GM21825 (cell line): ENCODE results near the gene BTBD17.

Source experiments
- ATAC-seq: cut with Tn5 transposase; IDR thresholded peaks from one replicate; pipeline ENCODE4 v1.9.1; 2021; ENCODE audit warnings: mild to moderate bottlenecking, moderate library complexity; ENCODE audit not compliant: unreplicated experiment

BTBD17 gene

DNA sequence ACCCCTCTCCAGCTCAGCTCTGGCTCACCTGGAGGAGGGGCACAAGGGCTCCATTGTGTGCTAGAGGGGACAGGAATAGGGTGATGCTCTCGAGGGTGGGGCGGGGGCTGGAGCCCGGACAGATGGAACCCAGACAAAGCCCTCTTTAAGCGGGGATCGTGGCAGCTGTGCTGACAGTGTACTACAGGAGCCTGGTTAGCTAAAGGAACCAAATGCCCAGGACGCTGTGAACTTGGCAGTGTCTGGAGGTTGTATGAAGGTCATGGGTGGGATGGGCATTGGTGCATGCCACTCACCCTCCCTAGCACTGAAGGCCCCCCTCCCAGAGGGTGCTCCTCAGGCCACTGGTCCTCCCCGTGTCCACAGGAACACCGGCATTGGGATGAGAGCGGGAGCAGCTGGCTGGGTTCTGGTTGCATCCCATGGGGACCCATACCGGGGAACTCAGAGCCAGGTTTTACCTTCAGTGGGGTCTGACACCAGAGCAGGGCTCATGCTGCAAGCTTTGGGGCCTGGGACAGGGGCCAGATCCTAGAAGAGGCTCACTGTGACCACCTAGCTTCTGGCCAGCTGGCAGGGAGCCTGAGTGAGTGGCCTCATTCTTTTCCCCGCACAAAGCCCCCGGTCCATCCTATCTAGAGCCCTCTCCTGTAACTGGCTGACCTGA lies 23.7 kb downstream of the BTBD17 start:
- no peak for ATAC-seq

DNA sequence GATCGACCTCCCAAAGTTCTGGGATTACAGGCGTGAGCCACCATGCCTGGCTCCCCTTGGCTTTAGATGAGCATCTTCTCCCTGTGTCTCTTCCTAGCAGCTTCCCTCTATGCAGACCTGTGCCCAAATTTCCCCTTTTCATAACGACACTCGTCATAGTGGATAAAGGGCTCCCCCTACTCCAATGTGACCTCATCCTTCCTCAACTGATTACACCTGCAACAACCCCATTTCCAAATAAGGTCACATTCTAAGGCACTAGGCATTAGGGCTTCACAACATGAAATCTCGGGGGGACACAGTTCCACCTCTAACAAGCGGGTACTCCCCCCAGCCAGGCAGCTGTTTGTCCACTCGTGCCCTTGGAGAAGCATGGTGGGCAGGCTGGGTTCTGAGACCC lies 25.4 kb downstream of the BTBD17 start:
- ATAC-seq = no peak

DNA sequence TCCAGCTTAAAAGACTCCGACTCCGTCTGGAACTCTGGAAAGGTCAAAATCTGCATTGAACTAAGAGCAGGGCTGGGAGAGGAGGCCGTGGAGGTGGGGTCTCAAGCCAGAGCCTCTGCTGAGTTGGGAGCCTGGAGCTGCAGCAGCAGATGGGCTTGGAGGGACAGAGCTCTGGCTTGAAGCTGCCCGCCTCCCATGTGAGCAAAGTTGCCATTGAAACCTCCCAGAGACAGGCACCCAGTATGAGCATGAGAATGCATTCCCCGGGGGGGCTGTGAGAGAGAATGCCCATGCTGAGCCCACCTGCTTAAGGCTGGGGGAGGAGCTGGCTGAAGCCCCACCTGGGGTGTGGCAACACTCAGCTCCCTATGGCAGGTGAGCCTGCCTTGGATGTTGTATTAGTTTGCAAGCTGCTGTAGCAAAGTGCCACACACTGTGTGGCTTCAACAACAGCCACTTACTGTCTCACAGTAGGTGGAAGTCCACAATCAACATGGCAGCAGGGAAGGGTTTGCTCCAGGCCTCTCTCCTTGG lies 26.1 kb downstream of the BTBD17 start:
- ATAC-seq = no peak

DNA sequence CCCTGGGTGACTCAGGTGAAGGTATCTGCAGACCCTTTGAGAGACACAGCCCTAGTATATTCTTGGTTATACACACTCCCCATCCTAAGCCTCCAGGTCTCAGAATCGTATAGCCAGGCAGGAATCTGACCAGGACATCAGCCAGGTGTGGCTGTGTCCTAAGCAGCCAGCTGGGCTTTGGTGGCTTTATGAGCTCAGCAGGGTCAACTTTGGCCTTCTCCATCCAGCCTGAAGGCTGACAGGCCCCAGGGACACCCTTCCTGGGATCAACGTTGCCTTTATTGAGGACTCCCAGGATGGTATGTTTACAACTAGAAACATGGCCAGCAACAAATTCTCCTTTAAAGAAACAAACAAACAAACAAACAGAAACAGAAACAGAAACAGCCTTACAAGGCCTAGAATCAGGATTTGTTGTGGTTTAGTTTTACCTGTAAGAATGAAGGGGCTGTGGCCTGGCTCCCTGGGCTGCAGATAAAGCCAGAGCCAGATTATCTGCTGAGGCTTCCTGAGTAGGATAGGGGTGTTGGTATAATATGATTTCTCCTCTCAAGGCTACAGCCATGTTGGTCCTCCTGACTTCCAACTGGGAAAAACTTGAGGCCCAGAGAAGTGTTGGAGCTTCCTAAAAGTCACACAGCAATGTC lies 27.2 kb downstream of the BTBD17 start:
- no peak for ATAC-seq

DNA sequence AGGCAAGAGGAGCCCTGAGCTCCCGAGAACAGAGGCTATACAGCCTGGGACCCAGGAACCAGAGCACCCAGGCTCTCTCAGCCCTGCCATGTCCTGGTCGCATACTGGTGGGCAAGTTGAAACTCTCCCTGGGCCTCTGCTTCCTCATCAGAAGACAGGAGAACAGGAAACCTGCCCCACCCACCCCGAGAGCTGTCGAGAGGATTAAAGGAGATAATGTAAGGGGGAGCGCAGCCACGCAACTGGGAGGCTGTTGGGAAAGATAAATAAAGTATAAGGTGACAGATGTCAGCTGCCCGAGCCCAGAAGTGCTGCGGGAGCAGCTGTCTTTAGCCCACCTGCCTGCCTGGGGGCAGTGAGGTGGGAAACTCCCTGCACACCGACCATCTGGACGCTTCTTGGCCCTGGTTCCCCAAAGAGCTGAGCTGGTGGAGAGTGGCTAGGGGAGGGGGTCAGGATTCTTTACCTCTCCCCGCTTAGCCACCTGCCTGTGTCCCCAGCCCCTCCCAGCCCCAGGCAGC lies 28.8 kb downstream of the BTBD17 start:
- ATAC-seq = no peak

DNA sequence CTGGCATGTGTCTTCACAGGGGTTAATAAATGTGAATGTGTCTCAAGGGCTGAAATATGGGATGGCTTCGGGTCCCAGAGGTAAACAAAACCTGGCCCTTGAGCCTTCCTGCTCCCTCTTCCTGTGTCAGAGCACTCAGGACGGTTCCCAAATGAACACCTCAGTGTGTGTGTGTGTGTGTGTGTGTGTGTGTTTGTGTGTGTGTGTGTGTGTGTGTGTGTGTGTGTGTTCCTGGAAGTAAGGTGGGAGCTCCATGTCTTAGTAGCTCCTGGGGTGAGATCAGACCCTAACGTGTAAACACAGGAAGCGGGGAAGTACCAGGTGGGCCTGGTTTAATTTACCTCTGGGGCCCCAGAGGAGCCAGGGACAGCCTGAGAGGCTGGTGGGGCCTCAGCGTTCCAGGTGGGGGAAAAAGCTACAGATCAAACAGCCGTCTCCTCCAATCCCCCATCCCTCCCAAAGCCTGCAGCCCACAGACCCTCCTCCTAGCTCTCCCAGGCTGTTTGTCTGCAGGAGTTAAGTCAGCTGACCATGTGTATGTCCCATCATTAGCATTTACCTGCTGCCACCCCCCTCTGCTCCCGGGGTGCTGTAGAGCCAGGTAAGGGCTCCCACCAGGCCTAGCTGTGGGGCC lies 29.5 kb downstream of the BTBD17 start:
- no peak for ATAC-seq

DNA sequence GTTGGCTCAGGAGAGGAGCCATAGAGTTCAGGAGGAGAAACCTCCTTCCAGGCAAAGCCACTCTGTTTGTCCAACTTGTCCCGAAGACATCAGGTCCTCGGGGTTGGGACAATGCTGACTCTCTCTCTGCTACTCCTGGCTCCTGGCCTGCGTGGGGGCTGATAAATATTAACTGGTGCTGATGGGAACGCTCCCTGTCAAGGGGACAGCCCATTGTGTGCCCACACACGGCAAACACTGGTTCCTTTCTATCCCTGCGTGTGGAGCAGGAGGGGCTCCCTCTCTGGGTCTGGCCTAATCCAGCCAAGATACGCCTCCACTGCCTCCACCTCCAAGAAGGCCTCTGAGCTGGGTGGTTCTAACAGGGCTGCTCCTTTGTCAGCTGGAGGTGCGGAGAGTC lies 31.2 kb downstream of the BTBD17 start:
- no peak for ATAC-seq

DNA sequence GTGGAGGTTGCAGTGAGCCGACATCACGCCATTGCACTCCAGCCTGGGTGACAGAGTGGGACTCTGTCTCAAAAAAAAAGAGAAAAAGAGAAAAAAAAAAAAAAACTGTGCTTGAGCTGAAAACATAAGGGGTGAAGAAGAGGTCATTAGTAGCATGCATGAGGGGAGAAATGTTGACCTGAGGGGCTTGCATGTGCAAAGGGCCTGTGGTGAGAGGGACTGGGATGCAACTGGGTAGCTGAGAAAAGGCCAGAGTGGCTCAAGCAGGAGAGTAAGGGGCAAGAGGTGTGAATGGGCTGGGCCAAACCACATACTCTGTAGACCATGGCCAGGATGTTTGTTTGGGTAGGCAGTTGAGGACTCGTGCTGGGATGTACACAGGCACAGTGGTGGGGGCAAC lies 32.3 kb downstream of the BTBD17 start:
- no peak for ATAC-seq

DNA sequence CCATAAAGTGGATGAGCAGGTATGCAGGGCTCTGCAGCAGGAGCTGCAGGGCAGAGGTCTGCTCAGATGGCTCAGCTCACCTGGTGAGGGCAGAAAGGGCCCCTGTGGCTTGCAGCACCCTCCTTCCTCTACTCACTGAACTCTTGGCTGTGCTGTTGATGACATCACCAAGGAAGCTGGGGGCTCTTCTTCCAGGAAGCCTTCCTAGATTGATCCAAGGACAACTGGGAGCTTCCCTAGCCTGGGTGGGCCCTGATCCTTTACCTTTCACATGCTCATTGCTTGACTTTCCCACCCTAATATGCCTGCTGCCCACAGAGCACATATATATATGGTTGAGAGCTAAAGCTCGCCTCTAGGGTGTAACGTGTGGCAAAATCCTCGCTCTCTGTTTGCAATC lies 33.2 kb downstream of the BTBD17 start:
- no peak for ATAC-seq

DNA sequence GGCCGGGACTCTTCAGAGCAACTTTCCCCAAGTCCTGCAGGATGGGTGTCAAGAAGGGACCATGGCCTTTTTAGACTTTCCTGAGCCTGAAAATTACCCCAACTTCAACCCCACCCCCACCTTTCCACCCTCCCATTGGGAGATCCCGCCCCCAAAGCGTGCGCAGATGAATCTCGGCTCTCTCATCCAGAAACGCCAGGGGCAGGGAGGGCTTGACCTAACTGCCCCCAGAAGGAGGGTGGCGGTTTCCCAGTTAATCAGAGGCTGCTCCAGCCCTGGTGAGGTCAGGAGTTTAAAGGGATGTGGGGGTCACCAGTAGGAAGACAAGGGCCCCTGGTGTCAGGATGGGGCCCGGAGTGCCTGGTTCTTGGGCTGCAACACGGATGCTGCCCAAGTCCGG lies 35.2 kb downstream of the BTBD17 start:
- ATAC-seq = no peak

DNA sequence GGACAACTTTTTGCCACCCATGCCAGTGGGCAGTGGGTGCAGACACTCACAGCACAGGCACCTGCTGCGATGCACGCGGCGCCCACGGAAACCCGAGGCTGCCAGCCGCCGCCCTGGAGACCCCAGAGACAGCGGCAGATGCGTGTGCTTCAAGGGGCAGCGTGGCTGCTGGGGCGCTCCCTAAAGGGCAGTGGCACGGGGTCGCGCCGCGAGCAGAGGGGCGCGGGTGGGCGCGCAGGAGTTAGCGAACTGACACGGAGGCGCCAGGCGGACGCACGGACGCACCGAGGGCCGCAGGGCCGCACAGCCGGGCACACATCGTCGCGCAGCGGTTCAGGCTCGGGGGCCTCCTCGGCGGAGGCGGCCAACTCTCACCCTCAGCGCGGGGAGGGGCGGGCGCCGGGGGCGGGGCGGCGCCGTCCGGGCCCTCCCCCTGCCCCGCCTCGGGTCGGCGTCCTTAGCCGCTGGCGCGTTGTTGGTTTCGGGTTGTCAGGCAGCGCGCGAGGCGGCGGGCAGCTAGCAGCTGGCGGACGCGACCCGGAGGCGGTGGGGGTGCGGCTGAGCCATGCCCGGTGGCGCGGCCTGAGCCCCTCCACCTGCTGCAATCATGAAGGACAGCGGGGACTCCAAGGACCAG lies 35.8 kb downstream of the BTBD17 start, which contains the start of gene KIF19:
Gene KIF19 (plus strand): TSS at position 484 of the 637 bp plus-strand sequence. CDS start 124 bp downstream, at position 608.
- ATAC-seq = peak; percentile 71

DNA sequence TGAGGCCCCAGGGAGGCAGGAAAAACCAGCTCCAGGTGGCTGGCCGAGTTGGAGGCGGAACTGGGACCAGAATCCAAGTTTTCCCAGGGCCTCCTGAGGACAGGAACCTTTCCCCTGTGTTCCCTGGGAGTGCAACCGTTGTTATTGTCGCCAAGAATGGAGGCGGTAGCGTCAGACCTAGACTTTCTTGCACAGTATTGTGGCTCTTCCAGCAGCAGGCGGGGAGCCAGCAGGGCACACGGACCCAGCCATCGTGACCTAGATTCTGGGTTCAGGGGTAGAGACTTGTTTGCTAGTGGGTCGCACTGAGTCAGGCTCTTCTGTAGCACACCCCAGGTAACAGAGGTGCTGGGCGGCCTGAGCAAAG lies 36.3 kb downstream of the BTBD17 start:
- no peak for ATAC-seq

DNA sequence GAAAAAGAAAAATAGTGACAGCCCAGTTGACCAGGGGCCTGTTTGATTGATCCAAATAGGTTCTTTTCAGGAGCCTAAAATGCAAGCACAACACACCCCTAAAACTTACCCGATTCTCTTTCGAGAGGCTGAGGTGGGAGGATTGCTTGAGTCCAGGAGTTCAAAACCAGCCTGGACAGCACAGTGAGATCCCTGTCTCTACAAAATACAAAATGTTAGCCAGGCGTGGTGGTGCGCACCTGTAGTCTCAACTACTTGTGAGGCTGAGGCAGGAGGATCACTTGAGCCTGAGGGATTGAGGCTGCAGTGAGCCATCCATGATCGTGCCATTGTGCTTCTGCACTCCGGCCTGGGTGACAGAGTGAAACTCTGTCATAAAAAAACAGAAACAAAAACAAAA lies 37.1 kb downstream of the BTBD17 start:
- ATAC-seq = no peak

DNA sequence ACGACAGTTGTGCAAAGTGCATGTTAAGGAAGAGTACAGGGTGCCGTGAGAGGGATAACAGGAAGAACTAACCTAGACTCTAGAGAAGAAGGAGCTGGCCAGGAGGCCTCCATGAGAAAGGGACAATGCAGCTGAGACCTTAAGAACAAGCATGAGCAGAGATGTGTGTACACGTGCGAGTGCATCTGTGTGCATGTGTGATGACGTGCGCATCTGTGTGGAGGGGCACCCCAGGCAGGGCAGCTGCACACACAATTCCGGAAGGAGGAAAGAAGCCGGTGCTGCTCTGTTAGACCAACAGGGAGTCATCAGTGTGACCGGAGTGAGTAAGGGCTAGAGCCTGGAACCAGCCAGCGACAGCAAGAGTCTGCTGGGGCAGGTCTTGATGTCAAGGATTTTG lies 43.3 kb downstream of the BTBD17 start:
- ATAC-seq = no peak

DNA sequence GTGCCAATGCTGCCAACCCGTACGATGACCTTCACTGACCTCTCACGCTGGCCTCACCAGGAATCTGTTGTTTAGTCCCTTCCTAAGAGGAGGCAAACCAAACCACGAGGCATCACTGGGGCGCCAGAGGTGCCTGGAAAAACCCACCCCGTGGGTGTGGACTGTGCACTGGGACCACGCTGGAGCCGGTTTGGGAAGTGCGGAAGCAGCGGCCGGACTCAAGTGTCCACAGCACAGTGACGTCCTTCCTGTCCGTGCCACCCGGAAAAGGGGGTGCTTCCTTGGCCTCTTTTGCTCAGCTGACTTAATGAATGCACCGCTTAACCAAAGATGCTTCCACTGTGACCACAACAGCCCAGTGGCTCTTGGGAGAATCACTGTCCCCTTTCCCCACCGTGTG lies 44.6 kb downstream of the BTBD17 start:
- ATAC-seq = no peak

DNA sequence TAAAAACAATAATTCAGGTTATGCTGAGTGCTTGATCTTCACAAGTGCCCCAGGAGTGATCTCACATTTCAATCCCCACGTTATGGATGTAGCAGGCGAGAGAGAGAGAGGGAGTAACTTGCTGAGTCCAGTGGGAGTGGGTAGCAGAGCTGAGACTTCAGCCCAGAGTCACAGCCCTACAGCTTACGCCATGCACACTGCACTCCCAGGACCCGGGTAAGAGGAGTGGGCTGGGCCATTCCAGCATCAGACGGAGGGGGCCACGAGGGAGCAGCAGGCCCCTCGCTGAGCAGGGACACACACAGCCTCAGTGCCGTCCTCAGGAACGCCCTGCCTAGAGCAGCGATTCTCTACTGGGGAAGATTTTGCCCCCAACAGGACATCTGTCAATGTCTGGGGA lies 45.4 kb downstream of the BTBD17 start:
- ATAC-seq = no peak

DNA sequence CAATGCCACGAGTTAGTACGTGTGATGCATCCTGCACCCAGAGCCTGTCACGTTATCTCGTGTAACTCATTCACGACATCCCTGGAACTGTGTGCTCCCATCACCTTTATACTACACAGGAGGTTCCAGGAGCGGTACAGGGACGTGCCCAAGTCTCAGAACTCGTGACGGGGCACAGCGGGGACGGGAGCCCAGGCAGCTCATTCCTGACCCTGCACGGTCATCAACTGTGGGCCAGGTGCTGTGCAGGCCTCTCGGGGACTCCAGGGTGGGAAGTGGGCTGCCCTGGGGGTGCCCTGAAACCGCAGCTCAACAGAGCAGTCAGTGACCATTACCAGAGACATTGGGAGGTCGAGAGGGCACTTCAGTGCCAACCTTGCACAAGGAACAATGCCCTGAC lies 46.8 kb downstream of the BTBD17 start:
- ATAC-seq = no peak

DNA sequence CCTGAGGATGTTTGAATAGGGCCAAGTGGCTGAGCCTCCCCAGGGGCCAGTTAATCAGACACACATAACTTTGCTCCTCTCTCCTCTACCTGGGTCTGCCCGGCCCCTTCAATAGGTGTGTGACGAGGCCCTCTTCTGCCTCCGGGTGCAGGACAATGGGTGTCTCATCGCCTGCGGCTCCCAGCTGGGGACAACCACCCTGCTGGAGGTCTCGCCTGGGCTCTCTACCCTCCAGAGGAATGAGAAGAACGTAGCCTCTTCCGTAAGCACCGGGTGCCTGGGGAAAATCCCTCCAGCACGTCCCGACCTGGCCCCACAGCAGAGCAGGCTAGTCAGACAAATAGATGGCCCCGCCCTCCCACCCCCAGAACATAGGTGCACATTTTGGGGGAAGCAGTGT lies 51.8 kb downstream of the BTBD17 start:
- ATAC-seq = no peak

DNA sequence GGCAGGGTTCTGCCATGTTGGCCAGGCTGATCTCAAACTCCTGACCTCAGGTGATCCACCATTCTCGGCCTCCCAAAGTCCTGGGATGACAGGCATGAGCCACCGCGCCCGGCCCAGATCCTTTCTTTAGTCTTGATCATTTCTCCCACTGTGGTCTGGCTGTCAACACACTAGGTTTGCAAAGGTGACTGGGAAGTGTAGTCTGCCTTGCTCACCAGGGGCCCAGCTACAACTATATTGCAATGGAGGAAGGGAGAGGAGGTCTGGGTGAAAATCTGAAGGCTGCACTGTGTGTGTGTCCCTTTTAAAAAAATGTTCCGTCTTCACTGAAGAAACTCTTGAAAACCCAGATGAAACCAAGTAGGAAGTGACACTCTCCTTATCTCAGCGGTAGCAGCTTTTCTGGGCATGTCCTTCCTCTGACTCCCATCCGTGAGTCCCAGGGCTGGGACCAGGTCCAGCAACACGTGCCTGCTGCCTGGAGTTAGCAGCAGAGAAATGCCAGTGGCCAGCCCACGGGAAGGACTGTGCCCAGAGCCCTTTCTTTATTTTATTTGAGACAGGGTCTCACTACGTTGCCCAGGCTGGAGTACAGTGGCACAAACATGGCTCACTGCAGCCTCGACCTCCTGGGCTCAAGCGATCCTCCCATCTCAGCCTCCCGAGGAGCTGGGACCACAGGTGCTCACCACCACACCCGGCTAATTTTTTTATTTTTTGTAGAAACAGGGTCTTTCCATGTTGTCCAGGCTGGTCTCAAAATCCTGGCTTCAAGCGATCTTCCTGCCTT lies 53.5 kb downstream of the BTBD17 start:
- no peak for ATAC-seq
